Naive thymus-derived CD4-positive, alpha-beta T cell (primary cell): ENCODE measurements around the gene PNRC2. TPM values are rescaled to one million over a fixed set of nuclear protein-coding genes. Genes with fewer than 3 reads are reported as not detected.

ENCODE experiments used
- ATAC-seq: fragments of 150-1000 bp; cut with Tn5 transposase; 2 replicates; pipeline ENCODE4 v1.10.0; 2021; ENCODE audit warnings: mild to moderate bottlenecking, moderate library complexity
- CTCF ChIA-PET: fragments of 350-600 bp; sonication (Branson Sonifier 250); formaldehyde crosslinking; loops from one replicate; lab custom pipeline; 2021; ENCODE audit warnings: antibody characterized with exemption; lab: Charles Lee
- POLR2A ChIA-PET: fragments of 350-600 bp; sonication (Branson Sonifier 250); formaldehyde crosslinking; loops from one replicate; lab custom pipeline; 2021; ENCODE audit warnings: antibody characterized with exemption, inconsistent platforms; lab: Charles Lee
- DNase-seq, 9 donors: peaks; one replicate each; pipeline versions ENCODE4 v3.0.0 to v3.0.0-alpha.2; 2020 to 2022; ENCODE audit warnings: mixed read lengths in 1 of 9
- H3K27ac ChIP-seq: one replicate; pipeline ENCODE4 v1.7.0; 2013; ENCODE audit warnings: mild to moderate bottlenecking, low read depth, low read length, moderate library complexity
- H3K27me3 ChIP-seq, 2 donors: one replicate each; pipeline ENCODE4 v1.7.0; 2013; ENCODE audit warnings: low read length in 2 of 2, mild to moderate bottlenecking in 2 of 2, moderate library complexity in 2 of 2; ENCODE audit not compliant: control insufficient read depth in 2 of 2, insufficient read depth in 2 of 2
- H3K36me3 ChIP-seq, 3 experiments: 1 replicate in 2 of 3; 2 replicates in 1 of 3; pipeline ENCODE4 v1.7.0; 2013; ENCODE audit warnings: low read length in 3 of 3, mild to moderate bottlenecking in 3 of 3, moderate library complexity in 1 of 3; ENCODE audit not compliant: insufficient read depth in 3 of 3, control insufficient read depth in 2 of 3
- H3K4me1 ChIP-seq, 2 donors: one replicate each; pipeline ENCODE4 v1.7.0; 2013; ENCODE audit warnings: low read length in 2 of 2, mild to moderate bottlenecking in 2 of 2, moderate library complexity in 1 of 2; ENCODE audit not compliant: control insufficient read depth in 2 of 2, insufficient read depth in 2 of 2
- H3K4me3 ChIP-seq: 2 replicates; pipeline ENCODE4 v1.7.0; 2013; ENCODE audit warnings: mild to moderate bottlenecking, low read length
- H3K9me3 ChIP-seq, 3 experiments: 1 replicate in 2 of 3; 2 replicates in 1 of 3; pipeline ENCODE4 v1.7.0; 2013; ENCODE audit warnings: low read length in 3 of 3; ENCODE audit not compliant: control insufficient read depth in 2 of 3
- H3K27ac Mint-ChIP-seq, 9 donors: one replicate each; pipeline ENCODE4 v1.8.0; 2020 to 2022; ENCODE audit warnings: mixed read lengths in 9 of 9, mild to moderate bottlenecking in 8 of 9, moderate library complexity in 5 of 9, inconsistent platforms in 2 of 9
- H3K27me3 Mint-ChIP-seq, 5 donors: one replicate each; pipeline ENCODE4 v1.8.0; 2021 to 2022; ENCODE audit warnings: mixed read lengths in 5 of 5, mild to moderate bottlenecking in 1 of 5
- H3K36me3 Mint-ChIP-seq, 5 donors: one replicate each; pipeline ENCODE4 v1.8.0; 2020 to 2022; ENCODE audit warnings: mixed read lengths in 5 of 5, mild to moderate bottlenecking in 3 of 5, inconsistent platforms in 1 of 5
- H3K4me1 Mint-ChIP-seq, 7 donors: one replicate each; pipeline ENCODE4 v1.8.0; 2020 to 2022; ENCODE audit warnings: mixed read lengths in 7 of 7, mild to moderate bottlenecking in 3 of 7, inconsistent platforms in 1 of 7
- H3K4me3 Mint-ChIP-seq, 10 donors: one replicate each; pipeline ENCODE4 v1.8.0; 2020 to 2022; ENCODE audit warnings: mild to moderate bottlenecking in 10 of 10, mixed read lengths in 10 of 10, moderate library complexity in 6 of 10, inconsistent platforms in 2 of 10
- H3K9me3 Mint-ChIP-seq, 11 donors: one replicate each; pipeline ENCODE4 v1.8.0; 2020 to 2022; ENCODE audit warnings: mixed read lengths in 11 of 11, mild to moderate bottlenecking in 4 of 11, inconsistent platforms in 1 of 11, moderate library complexity in 1 of 11
- intact Hi-C, 2 donors: fragments of 100-400 bp; cut with micrococcal nuclease; formaldehyde crosslinking; loops; one replicate each; pipeline ENCODE4 v1.15.1; 2023
- polyA plus RNA-seq, 2 donors: library from polyadenylated mRNA; unstranded; fragments of 300-500 nt; fragmentation: Illumina TruSeq; gene quantifications; one replicate each; pipeline ENCODE4 v1.2.3, GENCODE V29; 2021
- total RNA-seq, 6 experiments: library from RNA in 5 of 6; stranded (reverse) in 5 of 6; gene quantifications; 1 replicate in 5 of 6; 2 replicates in 1 of 6; pipeline ENCODE4 v1.2.3 and lab custom pipeline; 2021 to 2026

The PNRC2 gene
- total and polyA plus RNA-seq, 7 experiments from 2014 or later, result 139 to 180 (median 160) TPM

GRCh38 chr1:23914921-23915320 is 44.7 kb upstream of the PNRC2 start:
- intact Hi-C loops, result no loop called here
- H3K36me3 ChIP-seq, result no peaks in the 10 kb centered on the region
- no peak overlapping the region for H3K4me3 ChIP-seq
- peaks cover 16 to 17% of the 10 kb centered on the region in 2 donors for H3K4me1 ChIP-seq
- Mint-ChIP-seq H3K36me3 (no peaks in the 10 kb centered on the region), H3K27me3 (peaks cover 0 to 2% (median 0%) of the 10 kb centered on the region in 5 donors), H3K27ac (peak overlapping the region in 4 of 9 donors; percentile 14 to 82 (median 65)), H3K9me3 (no peaks in the 10 kb centered on the region), H3K4me1 (peaks cover 21 to 56% (median 43%) of the 10 kb centered on the region in 7 donors), H3K4me3 (no peak overlapping the region)
- no peaks in the 10 kb centered on the region for H3K27me3 ChIP-seq
- DNase-seq (no peak), ATAC-seq (no peak)
- no peak overlapping the region for H3K27ac ChIP-seq
- CTCF ChIA-PET, result interaction anchor here (1.0 to 3.5 kb wide), 2 partner anchors 48 to 144 kb away, joined by 3 to 47 read pairs; no protein-coding TSS in a partner anchor
- no peaks in the 10 kb centered on the region for H3K9me3 ChIP-seq
- POLR2A ChIA-PET, result no interaction called here

- H3K4me1 Mint-ChIP-seq, result peaks cover 18 to 51% (median 39%) of the 10 kb centered on the region in 7 donors
- H3K27ac Mint-ChIP-seq, result peak overlapping the region in 1 of 9 donors; percentile 65
- H3K27me3 ChIP-seq, result no peaks in the 10 kb centered on the region
- no peaks in the 10 kb centered on the region for H3K36me3 Mint-ChIP-seq
- CTCF ChIA-PET, result interaction anchor here (0.5 to 3.5 kb wide), 6 partner anchors 15 to 144 kb away, joined by 3 to 47 read pairs (median 12); no protein-coding TSS in a partner anchor
- DNase-seq (no peak), ATAC-seq (no peak)
- no peak overlapping the region for H3K4me3 ChIP-seq
- no peaks in the 10 kb centered on the region for H3K9me3 Mint-ChIP-seq
- no peak overlapping the region for H3K27ac ChIP-seq
- intact Hi-C loops, result no loop called here
- POLR2A ChIA-PET, result no interaction called here
- peaks cover 16 to 17% of the 10 kb centered on the region in 2 donors for H3K4me1 ChIP-seq
- H3K27me3 Mint-ChIP-seq, result peaks cover 0 to 2% (median 0%) of the 10 kb centered on the region in 5 donors
- H3K36me3 ChIP-seq, result no peaks in the 10 kb centered on the region
- no peak overlapping the region for H3K4me3 Mint-ChIP-seq
- no peaks in the 10 kb centered on the region for H3K9me3 ChIP-seq
Measured at GRCh38 chr1:23915466-23915865, 44.2 kb upstream of the PNRC2 start.

GRCh38 chr1:23916209-23917131 is 43.2 kb upstream of the PNRC2 start:
- peak; percentile 24 to 66 (median 55) for DNase-seq
- Histone ChIP-seq H3K27ac (no peak overlapping the region), H3K27me3 (no peaks in the 10 kb centered on the region), H3K4me3 (no peak overlapping the region), H3K9me3 (no peaks in the 10 kb centered on the region), H3K36me3 (no peaks in the 10 kb centered on the region), H3K4me1 (peaks cover 7 to 8% of the 10 kb centered on the region in 2 donors)
- Mint-ChIP-seq H3K4me1 (peaks cover 10 to 41% (median 30%) of the 10 kb centered on the region in 7 donors), H3K9me3 (no peaks in the 10 kb centered on the region), H3K4me3 (no peak overlapping the region), H3K27ac (peak overlapping the region in 2 of 9 donors; percentile 64 to 72), H3K36me3 (no peaks in the 10 kb centered on the region), H3K27me3 (peaks cover 0 to 2% (median 0%) of the 10 kb centered on the region in 5 donors)
- ChIA-PET CTCF (interaction anchor here (0.5 to 3.5 kb wide), 22 partner anchors 13 to 335 kb away, joined by 3 to 47 read pairs (median 4); partner anchors contain the start of gene PITHD1), POLR2A (interaction anchor here (0.6 to 1.7 kb wide), 5 partner anchors 48 to 145 kb away, joined by 3 to 6 read pairs (median 5); partner anchors contain the start of gene HMGCL)
- ATAC-seq, result peak; percentile 95
- intact Hi-C loops, result loop anchor here (1.0 to 2.0 kb wide), 5 partner anchors 48 to 280 kb away; partner anchors contain the start of gene FUCA1 (in 1 of the 2)

- no peak overlapping the region for H3K27ac ChIP-seq
- H3K9me3 Mint-ChIP-seq, result peaks cover 0 to 4% (median 0%) of the 10 kb centered on the region in 11 donors
- no peaks in the 10 kb centered on the region for H3K27me3 ChIP-seq
- H3K4me3 ChIP-seq, result no peak overlapping the region
- ATAC-seq (no peak), DNase-seq (no peak)
- H3K27ac Mint-ChIP-seq, result no peak overlapping the region
- no peaks in the 10 kb centered on the region for H3K9me3 ChIP-seq
- H3K36me3 ChIP-seq, result no peaks in the 10 kb centered on the region
- H3K4me3 Mint-ChIP-seq, result no peak overlapping the region
- no peaks in the 10 kb centered on the region for H3K4me1 Mint-ChIP-seq
- ChIA-PET POLR2A (no interaction called here), CTCF (no interaction called here)
- no peaks in the 10 kb centered on the region for H3K4me1 ChIP-seq
- H3K27me3 Mint-ChIP-seq, result peaks cover 0 to 9% (median 0%) of the 10 kb centered on the region in 5 donors
- intact Hi-C loops, result no loop called here
- H3K36me3 Mint-ChIP-seq, result no peaks in the 10 kb centered on the region
Measured at GRCh38 chr1:23922321-23922943, 37.2 kb upstream of the PNRC2 start.

GRCh38 chr1:23923592-23924499 is 35.8 kb upstream of the PNRC2 start:
- Mint-ChIP-seq H3K27ac (no peak overlapping the region), H3K36me3 (no peaks in the 10 kb centered on the region), H3K27me3 (peaks cover 0 to 9% (median 0%) of the 10 kb centered on the region in 5 donors), H3K4me1 (no peaks in the 10 kb centered on the region), H3K4me3 (peak overlapping the region in 1 of 10 donors; percentile 29), H3K9me3 (peaks cover 0 to 4% (median 0%) of the 10 kb centered on the region in 11 donors)
- Histone ChIP-seq H3K27me3 (no peaks in the 10 kb centered on the region), H3K4me3 (no peak overlapping the region), H3K36me3 (no peaks in the 10 kb centered on the region), H3K9me3 (no peaks in the 10 kb centered on the region), H3K27ac (no peak overlapping the region), H3K4me1 (no peaks in the 10 kb centered on the region)
- DNase-seq, result no peak
- intact Hi-C loops, result no loop called here
- no peak for ATAC-seq
- ChIA-PET POLR2A (interaction anchor here (0.7 to 0.8 kb wide), 2 partner anchors 35 to 119 kb away, joined by 3 read pairs; no protein-coding TSS in a partner anchor), CTCF (no interaction called here)

- no peak overlapping the region for H3K27ac ChIP-seq
- intact Hi-C loops, result no loop called here
- H3K4me3 ChIP-seq, result no peak overlapping the region
- no peaks in the 10 kb centered on the region for H3K36me3 ChIP-seq
- Mint-ChIP-seq H3K27me3 (peaks cover 0 to 9% (median 0%) of the 10 kb centered on the region in 5 donors), H3K9me3 (peaks cover 0 to 4% (median 0%) of the 10 kb centered on the region in 11 donors), H3K4me1 (no peaks in the 10 kb centered on the region), H3K27ac (no peak overlapping the region), H3K36me3 (no peaks in the 10 kb centered on the region), H3K4me3 (peak overlapping the region in 1 of 10 donors; percentile 29)
- H3K4me1 ChIP-seq, result no peaks in the 10 kb centered on the region
- ChIA-PET CTCF (no interaction called here), POLR2A (no interaction called here)
- H3K27me3 ChIP-seq, result no peaks in the 10 kb centered on the region
- no peak for DNase-seq
- ATAC-seq, result no peak
- no peaks in the 10 kb centered on the region for H3K9me3 ChIP-seq
Measured at GRCh38 chr1:23924601-23925000, 35.0 kb upstream of the PNRC2 start.
